Measurements from ENCODE around the gene RLN1.
A peak's percentile ranks its signal among the peaks of the same experiment; 100 is the strongest.
"Not testable (repeated sequence)": the region's sequence is repeated elsewhere in the genome, so short reads cannot be mapped to it uniquely, and the experiment has no call there.

Gene RLN1

DNA sequence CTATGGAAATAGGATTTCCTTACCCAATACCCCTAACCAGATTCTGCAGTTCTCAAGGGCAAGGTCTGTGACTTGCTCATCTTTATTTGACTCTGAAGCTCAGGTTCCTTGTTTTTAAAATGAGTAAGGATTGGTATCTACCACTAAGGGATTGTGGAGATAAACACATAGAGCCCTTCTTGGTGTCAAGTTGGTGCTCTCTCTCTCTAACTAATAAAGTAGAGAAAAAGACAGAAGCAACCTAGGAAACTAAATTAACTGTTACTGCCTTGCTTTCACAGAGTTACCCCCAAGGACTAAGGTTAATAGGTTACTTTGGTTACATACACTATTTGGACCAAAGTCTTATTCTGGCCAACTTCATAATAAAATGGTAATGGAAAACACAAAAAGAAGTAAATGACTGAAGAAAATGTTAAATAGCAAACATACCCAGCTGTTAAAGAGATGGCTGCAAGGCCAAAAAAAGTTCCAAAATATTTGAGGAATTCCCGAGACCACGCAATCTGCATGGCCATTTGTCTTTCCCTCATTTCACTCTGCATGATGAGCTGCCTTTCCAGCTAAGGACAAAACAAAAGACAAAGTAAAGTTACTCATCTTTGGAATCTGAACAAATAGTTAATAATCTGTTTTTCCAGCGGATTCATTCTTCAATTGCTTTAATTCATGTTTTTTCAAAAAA is 21.8 kb upstream of the RLN1 start:
- Histone ChIP-seq H3K27ac (ENCODE audit: insufficient read depth, low read length, poor library complexity, severe bottlenecking) (no peak overlapping the region), H3K9me3 (ENCODE audit: control insufficient read depth, low read length) (no peaks in the 10 kb centered on the region), H3K27me3 (replicated peaks; ENCODE audit: control insufficient read depth, insufficient read depth, low read length, poor library complexity, severe bottlenecking) (no peaks in the 10 kb centered on the region), H3K4me1 (ENCODE audit: control insufficient read depth, insufficient read depth, low read length, poor library complexity, severe bottlenecking) (no peaks in the 10 kb centered on the region), H3K36me3 (ENCODE audit: control insufficient read depth, insufficient read depth, low read length) (peaks cover 5% of the 10 kb centered on the region), H3K4me3 (ENCODE audit: insufficient read depth, low read depth, low read length, poor library complexity, severe bottlenecking) (no peak overlapping the region)
- no peak for DNase-seq

DNA sequence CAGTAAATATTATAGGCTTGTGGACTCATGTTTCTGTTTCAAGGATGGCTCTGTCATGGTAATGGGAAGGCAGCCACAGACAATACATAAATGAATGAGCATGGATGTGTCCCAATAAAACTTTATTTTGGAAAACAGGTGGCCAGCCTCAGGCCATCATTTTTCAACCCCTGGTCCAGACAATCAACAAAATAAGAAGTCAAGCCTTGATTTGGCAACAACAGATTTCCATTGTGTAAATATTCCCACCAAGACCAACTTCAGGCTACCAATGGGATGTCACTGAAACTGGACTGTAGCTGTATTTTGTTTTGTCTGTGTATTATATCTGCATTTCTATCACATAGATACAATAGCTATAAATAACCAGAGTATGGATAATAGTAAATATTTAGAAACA is 20.7 kb upstream of the RLN1 start:
- Histone ChIP-seq H3K27ac (ENCODE audit: insufficient read depth, low read length, poor library complexity, severe bottlenecking) (no peak overlapping the region), H3K36me3 (ENCODE audit: control insufficient read depth, insufficient read depth, low read length) (peaks cover 5% of the 10 kb centered on the region), H3K9me3 (ENCODE audit: control insufficient read depth, low read length) (no peaks in the 10 kb centered on the region), H3K4me3 (ENCODE audit: insufficient read depth, low read depth, low read length, poor library complexity, severe bottlenecking) (no peak overlapping the region), H3K27me3 (replicated peaks; ENCODE audit: control insufficient read depth, insufficient read depth, low read length, poor library complexity, severe bottlenecking) (no peaks in the 10 kb centered on the region), H3K4me1 (ENCODE audit: control insufficient read depth, insufficient read depth, low read length, poor library complexity, severe bottlenecking) (no peaks in the 10 kb centered on the region)
- no peak for DNase-seq

DNA sequence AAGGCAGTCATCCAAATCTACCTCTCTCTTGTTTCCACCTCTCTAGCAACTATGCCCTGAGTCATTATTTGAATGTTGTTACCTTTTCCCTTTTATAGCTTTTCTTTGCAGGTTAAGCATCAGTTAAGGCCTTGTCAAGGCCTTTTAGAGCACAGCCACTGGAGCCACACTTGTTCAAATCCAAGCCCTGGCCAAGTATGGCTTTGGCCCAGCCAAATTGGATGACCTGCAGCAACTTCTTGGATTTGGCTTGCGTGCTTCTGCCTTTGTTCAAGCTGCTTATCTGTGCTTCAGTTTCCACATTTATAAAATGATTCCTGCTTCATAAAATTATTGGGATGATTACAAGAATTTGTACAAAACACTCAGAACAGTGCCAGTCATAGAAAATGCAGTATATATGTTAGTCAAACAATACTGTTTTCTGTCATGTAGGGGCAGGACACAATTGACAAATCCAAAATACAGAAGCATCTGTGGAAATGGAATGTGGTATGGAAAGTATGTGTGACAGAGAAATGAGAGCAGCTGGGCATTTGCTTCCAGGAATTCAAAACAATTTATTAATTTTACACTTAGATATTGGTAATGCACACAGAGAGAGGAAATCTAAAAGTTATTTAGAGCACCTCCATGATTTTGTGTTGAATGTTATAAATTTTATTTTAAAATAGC is 17.9 kb upstream of the RLN1 start:
- no peaks in the 10 kb centered on the region for H3K27me3 ChIP-seq (replicated peaks; ENCODE audit: control insufficient read depth, insufficient read depth, low read length, poor library complexity, severe bottlenecking)
- no peak for DNase-seq
- no peak overlapping the region for H3K27ac ChIP-seq (ENCODE audit: insufficient read depth, low read length, poor library complexity, severe bottlenecking)
- H3K36me3 ChIP-seq (ENCODE audit: control insufficient read depth, insufficient read depth, low read length), result peaks cover 5% of the 10 kb centered on the region
- H3K9me3 ChIP-seq (ENCODE audit: control insufficient read depth, low read length), result no peaks in the 10 kb centered on the region
- peaks cover 9% of the 10 kb centered on the region for H3K4me1 ChIP-seq (ENCODE audit: control insufficient read depth, insufficient read depth, low read length, poor library complexity, severe bottlenecking)
- H3K4me3 ChIP-seq (ENCODE audit: insufficient read depth, low read depth, low read length, poor library complexity, severe bottlenecking), result no peak overlapping the region

DNA sequence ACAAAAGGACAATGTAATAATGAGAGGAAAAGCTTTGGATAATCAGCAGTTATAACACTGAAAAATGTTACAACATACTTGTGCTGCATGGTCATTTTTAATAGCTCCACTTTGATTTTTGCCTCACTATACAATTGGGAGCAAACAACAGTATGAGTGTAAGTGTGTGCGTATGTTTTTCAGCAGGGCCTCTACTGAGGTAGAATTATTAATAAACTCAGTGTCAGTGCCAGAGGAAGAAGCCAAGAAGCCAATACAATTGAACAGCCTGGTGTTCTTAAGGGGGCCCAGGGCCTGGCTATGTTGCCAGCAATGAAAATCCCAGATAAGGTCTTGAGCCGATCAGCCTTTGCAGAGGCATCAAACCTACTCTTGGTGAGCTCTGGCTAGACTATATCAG is 16.1 kb upstream of the RLN1 start:
- Histone ChIP-seq H3K4me1 (ENCODE audit: control insufficient read depth, insufficient read depth, low read length, poor library complexity, severe bottlenecking) (peaks cover 24% of the 10 kb centered on the region), H3K36me3 (ENCODE audit: control insufficient read depth, insufficient read depth, low read length) (peaks cover 5% of the 10 kb centered on the region), H3K4me3 (ENCODE audit: insufficient read depth, low read depth, low read length, poor library complexity, severe bottlenecking) (no peak overlapping the region), H3K27ac (ENCODE audit: insufficient read depth, low read length, poor library complexity, severe bottlenecking) (no peak overlapping the region), H3K27me3 (replicated peaks; ENCODE audit: control insufficient read depth, insufficient read depth, low read length, poor library complexity, severe bottlenecking) (no peaks in the 10 kb centered on the region), H3K9me3 (ENCODE audit: control insufficient read depth, low read length) (no peaks in the 10 kb centered on the region)
- no peak for DNase-seq

DNA sequence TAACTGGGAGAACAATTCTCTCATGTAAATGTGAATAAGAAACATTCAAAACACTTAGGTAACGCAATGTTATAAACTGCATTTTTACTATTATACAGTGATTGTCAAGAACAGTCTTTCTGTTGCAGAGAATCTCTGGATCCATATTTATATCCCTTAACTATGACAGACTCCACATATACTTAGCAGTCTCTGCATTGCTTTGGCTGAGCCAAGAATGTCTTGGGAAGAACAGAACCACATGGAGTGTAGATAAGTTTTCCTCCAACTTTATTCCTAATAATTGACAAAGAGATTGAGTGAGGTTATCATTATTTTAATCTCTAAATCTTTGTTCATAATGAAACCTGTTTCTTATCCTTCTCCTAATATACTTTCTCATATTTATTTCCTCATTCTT is 15.6 kb upstream of the RLN1 start:
- Histone ChIP-seq H3K27me3 (replicated peaks; ENCODE audit: control insufficient read depth, insufficient read depth, low read length, poor library complexity, severe bottlenecking) (no peaks in the 10 kb centered on the region), H3K9me3 (ENCODE audit: control insufficient read depth, low read length) (no peaks in the 10 kb centered on the region), H3K4me1 (ENCODE audit: control insufficient read depth, insufficient read depth, low read length, poor library complexity, severe bottlenecking) (peaks cover 30% of the 10 kb centered on the region), H3K36me3 (ENCODE audit: control insufficient read depth, insufficient read depth, low read length) (peaks cover 5% of the 10 kb centered on the region), H3K27ac (ENCODE audit: insufficient read depth, low read length, poor library complexity, severe bottlenecking) (no peak overlapping the region), H3K4me3 (ENCODE audit: insufficient read depth, low read depth, low read length, poor library complexity, severe bottlenecking) (no peak overlapping the region)
- no peak for DNase-seq

DNA sequence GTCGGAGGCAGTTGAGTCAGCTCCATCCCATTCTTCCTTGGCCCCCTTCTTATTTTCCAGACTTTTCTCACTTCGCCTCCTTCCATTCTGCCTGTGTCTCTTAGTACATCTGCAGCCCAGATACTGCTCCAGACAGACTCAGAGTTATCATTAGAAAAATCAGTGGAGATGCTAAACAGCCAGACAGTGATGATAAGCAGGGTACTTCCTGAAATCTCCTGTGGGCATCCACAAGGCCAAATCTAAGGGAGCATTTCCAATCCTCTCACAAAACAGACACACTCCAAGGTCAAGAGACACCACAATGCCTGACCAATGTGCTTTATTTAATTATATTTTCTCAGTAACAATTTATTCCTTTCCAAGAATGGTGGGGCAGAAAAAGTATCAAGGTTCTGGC is 14.5 kb upstream of the RLN1 start:
- peaks cover 5% of the 10 kb centered on the region for H3K36me3 ChIP-seq (ENCODE audit: control insufficient read depth, insufficient read depth, low read length)
- no peak for DNase-seq
- H3K27me3 ChIP-seq (replicated peaks; ENCODE audit: control insufficient read depth, insufficient read depth, low read length, poor library complexity, severe bottlenecking), result no peaks in the 10 kb centered on the region
- peaks cover 30% of the 10 kb centered on the region for H3K4me1 ChIP-seq (ENCODE audit: control insufficient read depth, insufficient read depth, low read length, poor library complexity, severe bottlenecking)
- H3K27ac ChIP-seq (ENCODE audit: insufficient read depth, low read length, poor library complexity, severe bottlenecking), result no peak overlapping the region
- no peak overlapping the region for H3K4me3 ChIP-seq (ENCODE audit: insufficient read depth, low read depth, low read length, poor library complexity, severe bottlenecking)
- no peaks in the 10 kb centered on the region for H3K9me3 ChIP-seq (ENCODE audit: control insufficient read depth, low read length)

DNA sequence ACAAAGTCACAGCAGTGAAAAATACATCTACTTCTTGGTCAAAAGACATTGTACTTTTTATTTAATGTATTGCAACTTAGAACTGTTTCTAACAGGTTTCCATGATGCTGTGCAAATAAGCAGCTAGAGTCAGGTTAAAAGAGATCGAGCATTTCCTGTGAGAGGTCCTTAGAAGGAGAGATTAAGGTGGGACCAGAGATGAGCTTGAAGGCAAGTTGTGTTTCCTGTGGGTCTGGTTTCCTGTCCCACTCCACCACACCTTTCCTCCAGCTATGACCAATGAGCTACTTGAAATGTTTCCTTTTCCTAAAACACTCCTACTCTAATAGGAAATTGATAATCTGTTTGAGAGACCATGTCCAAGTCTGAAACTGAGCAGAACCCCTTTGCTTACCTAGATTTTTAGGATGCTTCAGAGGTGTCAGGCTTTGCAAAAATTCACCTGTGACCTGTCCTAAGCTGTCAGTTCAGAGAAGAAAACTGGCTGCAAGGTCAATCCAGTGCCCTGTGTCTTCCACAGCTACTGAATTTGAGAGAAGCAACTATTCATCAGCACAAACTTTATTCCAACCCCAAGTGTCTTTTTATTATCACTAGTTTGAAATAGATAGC is 13.1 kb upstream of the RLN1 start:
- no peak for DNase-seq
- no peaks in the 10 kb centered on the region for H3K27me3 ChIP-seq (replicated peaks; ENCODE audit: control insufficient read depth, insufficient read depth, low read length, poor library complexity, severe bottlenecking)
- H3K4me1 ChIP-seq (ENCODE audit: control insufficient read depth, insufficient read depth, low read length, poor library complexity, severe bottlenecking), result peaks cover 30% of the 10 kb centered on the region
- peak overlapping the region; percentile 13 for H3K4me3 ChIP-seq (ENCODE audit: insufficient read depth, low read depth, low read length, poor library complexity, severe bottlenecking)
- H3K27ac ChIP-seq (ENCODE audit: insufficient read depth, low read length, poor library complexity, severe bottlenecking), result no peak overlapping the region
- peaks cover 5% of the 10 kb centered on the region for H3K36me3 ChIP-seq (ENCODE audit: control insufficient read depth, insufficient read depth, low read length)
- no peaks in the 10 kb centered on the region for H3K9me3 ChIP-seq (ENCODE audit: control insufficient read depth, low read length)

DNA sequence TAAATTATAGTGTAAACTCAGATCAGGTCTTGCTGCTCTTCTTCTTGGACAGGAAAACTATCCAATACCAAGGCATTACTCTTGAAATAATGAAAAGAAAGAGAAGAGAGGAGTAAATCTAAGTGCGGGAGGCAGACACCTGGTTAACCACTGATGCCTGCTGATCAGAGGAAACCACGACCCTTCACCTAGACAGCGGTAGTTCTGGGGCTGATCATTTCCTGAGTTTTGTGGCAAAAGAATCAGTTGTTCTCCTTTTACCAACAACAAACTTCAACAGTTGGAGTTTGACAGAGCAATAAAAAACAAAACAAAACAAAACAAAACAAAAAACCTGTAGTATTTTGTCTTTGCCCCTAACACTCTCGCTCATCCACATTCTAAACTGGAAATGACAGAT is 3.0 kb downstream of the RLN1 start:
- no peaks in the 10 kb centered on the region for H3K27me3 ChIP-seq (replicated peaks; ENCODE audit: control insufficient read depth, insufficient read depth, low read length, poor library complexity, severe bottlenecking)
- peak overlapping the region; percentile 55 for H3K27ac ChIP-seq (ENCODE audit: insufficient read depth, low read length, poor library complexity, severe bottlenecking)
- H3K9me3 ChIP-seq (ENCODE audit: control insufficient read depth, low read length), result no peaks in the 10 kb centered on the region
- DNase-seq, result peak; percentile 16 to 37 (median 29)
- no peaks in the 10 kb centered on the region for H3K36me3 ChIP-seq (ENCODE audit: control insufficient read depth, insufficient read depth, low read length)
- peak overlapping the region; percentile 2 for H3K4me3 ChIP-seq (ENCODE audit: insufficient read depth, low read depth, low read length, poor library complexity, severe bottlenecking)
- peaks cover 21% of the 10 kb centered on the region for H3K4me1 ChIP-seq (ENCODE audit: control insufficient read depth, insufficient read depth, low read length, poor library complexity, severe bottlenecking)

DNA sequence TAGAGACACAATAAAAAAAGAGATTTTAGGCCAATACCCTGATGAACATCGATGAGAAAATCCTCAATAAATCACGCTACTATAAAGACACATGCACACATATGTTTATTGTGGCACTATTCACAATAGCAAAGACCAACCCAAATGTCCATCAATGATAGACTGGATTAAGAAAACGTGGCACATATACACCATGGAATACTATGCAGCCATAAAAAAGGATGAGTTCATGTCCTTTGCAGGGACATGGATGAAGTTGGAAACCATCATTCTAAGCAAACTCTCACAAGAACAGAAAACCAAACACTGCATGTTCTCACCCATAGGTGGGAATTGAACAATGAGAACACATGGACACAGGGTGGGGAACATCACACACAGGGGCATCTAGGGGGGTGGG is 8.4 kb downstream of the RLN1 start:
- H3K36me3 ChIP-seq (ENCODE audit: control insufficient read depth, insufficient read depth, low read length), result not testable (repeated sequence)

DNA sequence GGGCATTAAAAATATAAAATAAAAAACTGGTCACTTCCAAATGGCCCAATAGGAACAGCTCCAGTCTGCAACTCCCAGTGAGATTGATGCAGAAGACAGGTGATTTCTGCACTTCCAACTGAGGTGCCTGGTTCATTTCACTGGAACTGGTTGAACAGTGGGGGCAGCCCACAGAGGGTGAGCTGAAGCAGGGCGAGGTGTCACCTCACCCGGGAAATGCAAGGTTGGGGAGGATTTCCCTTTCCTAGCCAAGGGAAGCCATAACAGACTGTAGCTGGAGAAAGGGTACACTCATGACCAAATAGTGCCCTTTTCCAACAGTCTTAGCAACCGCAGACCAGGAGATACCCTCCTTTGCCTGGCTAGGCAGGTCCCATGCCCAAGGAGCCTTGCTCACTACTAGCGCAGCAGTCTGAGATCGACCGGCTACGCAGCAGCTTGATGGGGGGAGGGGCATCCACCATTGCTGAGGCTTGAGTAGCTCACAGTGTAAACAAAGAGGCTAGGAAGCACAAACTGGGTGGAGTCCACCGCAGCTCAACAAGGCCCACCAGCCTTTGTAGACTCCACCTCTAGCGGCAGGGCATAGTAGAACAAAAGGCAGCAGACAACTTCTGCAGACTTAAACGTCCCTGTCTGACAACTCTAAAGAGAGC is 12.7 kb downstream of the RLN1 start:
- Histone ChIP-seq H3K27ac (ENCODE audit: insufficient read depth, low read length, poor library complexity, severe bottlenecking) (peak overlapping the region; percentile 48), H3K27me3 (replicated peaks; ENCODE audit: control insufficient read depth, insufficient read depth, low read length, poor library complexity, severe bottlenecking) (no peaks in the 10 kb centered on the region), H3K4me1 (ENCODE audit: control insufficient read depth, insufficient read depth, low read length, poor library complexity, severe bottlenecking) (peaks cover 5% of the 10 kb centered on the region), H3K36me3 (ENCODE audit: control insufficient read depth, insufficient read depth, low read length) (no peaks in the 10 kb centered on the region), H3K9me3 (ENCODE audit: control insufficient read depth, low read length) (no peaks in the 10 kb centered on the region), H3K4me3 (ENCODE audit: insufficient read depth, low read depth, low read length, poor library complexity, severe bottlenecking) (no peak overlapping the region)
- peak; percentile 14 to 59 (median 15) for DNase-seq

More for the DNA sequence above, 8.4 kb downstream of the RLN1 start:
- H3K9me3 ChIP-seq (ENCODE audit: control insufficient read depth, low read length); H3K4me3 ChIP-seq (ENCODE audit: insufficient read depth, low read depth, low read length, poor library complexity, severe bottlenecking); H3K27me3 ChIP-seq (replicated peaks; ENCODE audit: control insufficient read depth, insufficient read depth, low read length, poor library complexity, severe bottlenecking); DNase-seq; H3K27ac ChIP-seq (ENCODE audit: insufficient read depth, low read length, poor library complexity, severe bottlenecking): not testable (repeated sequence)
- peaks cover 11% of the 10 kb centered on the region for H3K4me1 ChIP-seq (ENCODE audit: control insufficient read depth, insufficient read depth, low read length, poor library complexity, severe bottlenecking)
